Suprapubic skin (tissue), 4 donors: ENCODE measurements around the gene SH3BGRL2. TPM values are rescaled to one million over a fixed set of nuclear protein-coding genes. Genes with fewer than 3 reads are reported as not detected.

Source experiments
- DNase-seq, 2 donors: peaks; one replicate each; pipeline ENCODE4 v3.0.0-alpha.2; 2019; ENCODE audit warnings: low spot score in 2 of 2
- H3K27ac ChIP-seq: fragments of 200-600 bp; sonication (generic); one replicate; pipeline ENCODE4 v1.5.1; 2019
- H3K27me3 ChIP-seq: fragments of 200-600 bp; sonication (generic); one replicate; pipeline ENCODE4 v1.5.1; 2019
- H3K36me3 ChIP-seq: fragments of 200-600 bp; sonication (generic); one replicate; pipeline ENCODE4 v1.5.1; 2019
- H3K4me1 ChIP-seq: fragments of 200-600 bp; sonication (generic); one replicate; pipeline ENCODE4 v1.5.1; 2019
- H3K4me3 ChIP-seq: fragments of 200-600 bp; sonication (generic); one replicate; pipeline ENCODE4 v1.5.1; 2019; ENCODE audit warnings: mild to moderate bottlenecking
- H3K9me3 ChIP-seq: fragments of 200-600 bp; sonication (generic); one replicate; pipeline ENCODE4 v1.5.1; 2019
- EP300 ChIP-seq: sonication (generic); formaldehyde crosslinking; IDR thresholded peaks from one replicate; pipeline ENCODE4 v1.6.1; 2017; ENCODE audit warnings: antibody characterized with exemption
- POLR2A ChIP-seq, 2 donors: fragments of 450-650 bp; IDR thresholded peaks; one replicate each; pipeline ENCODE4 v1.6.1; 2017; ENCODE audit warnings: antibody characterized with exemption in 2 of 2, mild to moderate bottlenecking in 2 of 2, moderate library complexity in 2 of 2
- POLR2AphosphoS5 ChIP-seq, 3 donors: sonication (generic); formaldehyde crosslinking; IDR thresholded peaks; one replicate each; pipeline ENCODE4 v1.6.1; 2017; ENCODE audit warnings: antibody characterized with exemption in 3 of 3
- WGBS: methylation state at CpG from one replicate; pipeline ENCODE4 v1.1.5; 2018; 5-methylcytosine and 5-hydroxymethylcytosine counted together
- total RNA-seq, 4 donors: library from RNA; depleted of rRNA; stranded (reverse); fragments of >200 nt; gene quantifications; one replicate each; pipeline ENCODE4 v1.1.0, GENCODE V29; 2016
- TF ChIP-seq, protein P1 (sequence below), 2 donors: fragments of 200-600 bp in 1 of 2; fragments of 450-650 bp in 1 of 2; sonication (generic) in 1 of 2; IDR thresholded peaks; one replicate each; pipeline ENCODE4 v1.5.1; 2016 to 2019; ENCODE audit warnings: antibody characterized with exemption in 2 of 2, mild to moderate bottlenecking in 1 of 2, moderate library complexity in 1 of 2

The SH3BGRL2 gene
- total RNA-seq = 10 to 100 TPM; 30.5 to 67.1 (median 56.7) TPM

DNA sequence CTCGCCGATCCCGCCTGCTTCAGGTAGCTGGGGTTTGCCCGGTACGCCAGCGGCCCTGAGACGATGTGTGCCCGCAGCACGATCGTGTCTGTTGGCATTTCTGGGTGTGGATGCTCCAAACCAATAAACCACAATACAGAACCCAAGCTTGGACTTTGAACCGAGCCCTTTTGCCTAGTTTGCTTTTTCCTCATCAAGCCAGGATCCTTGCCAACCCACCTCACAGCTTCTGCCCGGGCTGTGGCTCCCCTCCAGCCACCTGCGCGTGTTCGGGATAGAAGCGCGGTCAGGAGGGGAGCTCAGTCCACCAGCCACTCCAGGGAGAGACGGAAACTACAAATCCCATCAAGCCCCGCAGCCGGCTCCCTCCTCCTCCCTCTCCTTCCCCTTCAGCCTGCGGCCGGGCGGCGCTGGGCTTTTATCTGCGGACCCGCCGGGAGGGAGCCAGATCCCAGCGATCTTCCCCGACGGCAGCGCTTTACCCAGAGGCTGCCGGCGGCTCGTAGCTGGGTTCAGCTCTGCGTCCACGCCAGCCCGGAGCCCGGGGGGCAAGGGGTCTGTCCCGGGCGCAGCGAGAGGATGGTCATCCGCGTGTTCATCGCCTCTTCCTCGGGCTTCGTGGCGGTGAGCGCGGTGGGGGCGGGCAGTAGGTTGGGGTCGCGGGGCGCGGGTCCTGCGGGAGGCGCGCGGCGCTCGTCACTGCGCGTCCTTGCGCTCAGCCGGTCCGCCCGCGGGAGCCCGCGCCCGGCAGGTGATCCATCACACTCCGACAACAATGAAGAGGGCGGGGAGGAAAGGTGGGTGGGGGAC is at the start of gene SH3BGRL2:
Gene SH3BGRL2, plus strand, starts transcription at position 447 of the 810 bp plus-strand sequence. Its CDS starts 133 bp downstream, at position 580.
- TF ChIP-seq EP300 (no peak), POLR2A (IDR thresholded peaks at IDR 0.05) (no peak)
- H3K36me3 ChIP-seq = no peaks in the 10 kb centered on the region
- peaks cover 9% of the 10 kb centered on the region for H3K4me1 ChIP-seq
- H3K27me3 ChIP-seq = no peaks in the 10 kb centered on the region
- no peaks in the 10 kb centered on the region for H3K9me3 ChIP-seq
- H3K27ac ChIP-seq = peak within 1 kb of the TSS; percentile 74
- peak within 1 kb of the TSS; percentile 73 for H3K4me3 ChIP-seq
- peak; percentile 78 to 83 for DNase-seq
- WGBS = under 1% methylated on average over 38 of the region's 72 CpGs

DNA sequence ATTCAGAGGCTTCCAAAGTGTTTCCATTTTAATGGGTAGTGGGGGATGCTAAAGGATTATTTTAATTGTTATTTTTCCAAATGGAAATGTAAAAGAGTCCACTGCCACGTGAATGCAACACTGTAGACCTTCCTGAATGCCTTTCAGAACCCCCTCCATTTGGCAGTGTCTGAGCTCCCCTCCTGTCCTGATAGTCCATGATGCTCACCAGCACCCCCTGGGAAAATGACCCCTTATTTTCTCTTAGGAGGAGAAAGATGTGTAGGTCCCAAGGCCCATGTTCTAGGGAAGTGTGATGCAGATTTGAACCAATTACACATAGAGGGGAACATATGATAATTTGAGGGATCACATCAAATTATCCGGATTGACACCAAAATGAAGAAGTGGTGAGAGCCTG is 46.8 kb upstream of the SH3BGRL2 start:
- DNase-seq = no peak
- H3K27ac ChIP-seq = no peak overlapping the region
- 61% methylated on average over 2 of the region's 2 CpGs for WGBS
- no peaks in the 10 kb centered on the region for H3K9me3 ChIP-seq
- H3K4me3 ChIP-seq = no peak overlapping the region
- TF ChIP-seq POLR2A (IDR thresholded peaks at IDR 0.05) (no peak), POLR2AphosphoS5 (IDR thresholded peaks at IDR 0.05) (no peak), EP300 (no peak)
- TF ChIP-seq, protein P1, sequence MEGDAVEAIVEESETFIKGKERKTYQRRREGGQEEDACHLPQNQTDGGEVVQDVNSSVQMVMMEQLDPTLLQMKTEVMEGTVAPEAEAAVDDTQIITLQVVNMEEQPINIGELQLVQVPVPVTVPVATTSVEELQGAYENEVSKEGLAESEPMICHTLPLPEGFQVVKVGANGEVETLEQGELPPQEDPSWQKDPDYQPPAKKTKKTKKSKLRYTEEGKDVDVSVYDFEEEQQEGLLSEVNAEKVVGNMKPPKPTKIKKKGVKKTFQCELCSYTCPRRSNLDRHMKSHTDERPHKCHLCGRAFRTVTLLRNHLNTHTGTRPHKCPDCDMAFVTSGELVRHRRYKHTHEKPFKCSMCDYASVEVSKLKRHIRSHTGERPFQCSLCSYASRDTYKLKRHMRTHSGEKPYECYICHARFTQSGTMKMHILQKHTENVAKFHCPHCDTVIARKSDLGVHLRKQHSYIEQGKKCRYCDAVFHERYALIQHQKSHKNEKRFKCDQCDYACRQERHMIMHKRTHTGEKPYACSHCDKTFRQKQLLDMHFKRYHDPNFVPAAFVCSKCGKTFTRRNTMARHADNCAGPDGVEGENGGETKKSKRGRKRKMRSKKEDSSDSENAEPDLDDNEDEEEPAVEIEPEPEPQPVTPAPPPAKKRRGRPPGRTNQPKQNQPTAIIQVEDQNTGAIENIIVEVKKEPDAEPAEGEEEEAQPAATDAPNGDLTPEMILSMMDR (IDR thresholded peaks at IDR 0.05) = no peak
- no peaks in the 10 kb centered on the region for H3K36me3 ChIP-seq
- no peaks in the 10 kb centered on the region for H3K27me3 ChIP-seq
- no peaks in the 10 kb centered on the region for H3K4me1 ChIP-seq

DNA sequence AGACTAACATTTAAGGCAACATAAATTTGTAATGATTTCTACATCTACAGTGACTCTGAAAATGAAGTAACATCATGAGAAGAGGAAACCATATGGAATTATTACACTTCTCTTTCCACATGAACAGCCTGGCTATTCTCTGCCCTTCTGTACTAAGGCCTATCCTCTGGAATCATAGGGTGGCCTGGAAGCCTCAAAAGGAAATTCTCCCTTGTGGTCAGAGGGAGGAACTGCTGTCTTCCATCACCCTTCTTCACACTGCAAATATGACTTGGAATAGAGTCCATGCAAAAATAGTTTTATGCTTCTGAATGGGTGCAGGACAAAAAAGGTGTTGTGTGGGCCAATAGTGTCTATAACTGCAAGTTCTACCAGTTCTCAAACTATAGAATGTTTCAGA is 44.6 kb upstream of the SH3BGRL2 start:
- Histone ChIP-seq H3K27me3 (no peaks in the 10 kb centered on the region), H3K36me3 (no peaks in the 10 kb centered on the region), H3K27ac (no peak overlapping the region), H3K9me3 (no peaks in the 10 kb centered on the region), H3K4me1 (no peaks in the 10 kb centered on the region), H3K4me3 (no peak overlapping the region)
- DNase-seq = no peak
- TF ChIP-seq EP300 = no peak
- no peak for TF ChIP-seq POLR2AphosphoS5 (IDR thresholded peaks at IDR 0.05)
- TF ChIP-seq, protein P1 (IDR thresholded peaks at IDR 0.05) = no peak

DNA sequence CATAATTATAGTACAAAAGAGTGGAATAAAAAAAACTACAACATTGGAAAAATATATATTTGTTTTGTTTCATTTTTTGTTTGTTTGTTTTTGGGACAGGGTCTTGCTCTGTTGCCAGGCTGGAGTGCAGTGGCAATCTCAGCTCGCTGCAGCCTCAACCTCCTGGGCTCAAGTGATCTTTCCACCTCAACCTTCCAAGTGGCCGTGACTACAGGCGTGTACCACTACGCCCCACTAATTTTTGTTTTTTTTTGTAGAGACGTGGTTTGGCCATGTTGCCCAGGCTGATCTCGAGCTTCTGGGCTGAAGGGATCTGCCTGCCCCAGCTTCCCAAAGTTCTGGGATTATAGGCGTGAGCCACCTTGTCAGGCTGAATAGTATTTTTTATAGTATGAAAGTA is 41.4 kb upstream of the SH3BGRL2 start:
- H3K9me3 ChIP-seq = no peaks in the 10 kb centered on the region
- no peaks in the 10 kb centered on the region for H3K27me3 ChIP-seq
- no peak overlapping the region for H3K4me3 ChIP-seq
- TF ChIP-seq POLR2AphosphoS5 (IDR thresholded peaks at IDR 0.05) (no peak), POLR2A (IDR thresholded peaks at IDR 0.05) (no peak), EP300 (no peak)
- TF ChIP-seq, protein P1 (IDR thresholded peaks at IDR 0.05) = no peak
- WGBS = 79% methylated on average over 7 of the region's 7 CpGs
- no peaks in the 10 kb centered on the region for H3K36me3 ChIP-seq
- H3K27ac ChIP-seq = no peak overlapping the region
- no peak for DNase-seq
- H3K4me1 ChIP-seq = no peaks in the 10 kb centered on the region

DNA sequence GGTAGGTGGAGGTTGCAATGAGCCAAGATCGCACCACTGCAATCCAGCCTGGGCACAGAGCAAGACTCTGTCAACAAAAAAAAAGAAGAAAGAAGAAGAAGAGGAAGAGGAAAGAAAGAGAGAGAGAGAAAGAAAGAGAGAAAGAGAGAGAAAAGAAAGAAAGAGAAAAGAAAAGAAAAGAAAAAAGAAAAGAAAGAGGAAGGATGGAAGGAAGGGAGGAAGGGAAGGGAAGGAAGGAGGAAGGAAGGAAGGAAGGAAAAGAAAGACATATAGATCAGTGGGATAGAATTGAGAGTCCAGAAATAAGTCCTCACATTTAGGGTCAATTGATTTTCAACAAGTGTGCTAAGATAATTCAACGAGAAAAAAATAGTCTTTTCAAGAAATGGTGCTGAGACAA is 34.0 kb upstream of the SH3BGRL2 start:
- H3K27me3 ChIP-seq = no peaks in the 10 kb centered on the region
- H3K4me3 ChIP-seq = no peak overlapping the region
- H3K4me1 ChIP-seq = no peaks in the 10 kb centered on the region
- no peak for TF ChIP-seq POLR2A (IDR thresholded peaks at IDR 0.05)
- TF ChIP-seq, protein P1 (IDR thresholded peaks at IDR 0.05) = no peak
- TF ChIP-seq EP300 = no peak
- TF ChIP-seq POLR2AphosphoS5 (IDR thresholded peaks at IDR 0.05) = no peak
- no peak for DNase-seq
- no peaks in the 10 kb centered on the region for H3K9me3 ChIP-seq
- no peaks in the 10 kb centered on the region for H3K36me3 ChIP-seq
- H3K27ac ChIP-seq = no peak overlapping the region
- 97% methylated on average over 2 of the region's 2 CpGs for WGBS
